H9 (cell line): ENCODE data around the gene KRTAP19-7. TPM values are rescaled to one million over a fixed set of nuclear protein-coding genes. Genes with fewer than 3 reads are reported as not detected.

ENCODE experiments used
- DNase-seq: peaks from one replicate; pipeline ENCODE4 v3.0.0-alpha.2; 2017
- H2AFZ ChIP-seq: one replicate; pipeline ENCODE4 v1.6.1; 2013; ENCODE audit warnings: mild to moderate bottlenecking, low read length, control low read depth, moderate library complexity
- H2AK5ac ChIP-seq: 2 replicates; pipeline ENCODE4 v1.6.1; 2013; ENCODE audit warnings: low read length, control low read depth, mixed read lengths; ENCODE audit not compliant: insufficient read length
- H2BK120ac ChIP-seq: one replicate; pipeline ENCODE4 v1.6.1; 2013; ENCODE audit warnings: low read depth, mild to moderate bottlenecking, low read length, control low read depth, inconsistent platforms; ENCODE audit not compliant: poor library complexity, severe bottlenecking
- H2BK12ac ChIP-seq: 2 replicates; pipeline ENCODE4 v1.6.1; 2013; ENCODE audit warnings: low read length, control low read depth, mixed read lengths, low read depth; ENCODE audit not compliant: insufficient read length
- H2BK15ac ChIP-seq: 2 replicates; pipeline ENCODE4 v1.6.1; 2013; ENCODE audit warnings: low read depth, low read length, control low read depth
- H2BK20ac ChIP-seq: one replicate; pipeline ENCODE4 v1.6.1; 2013; ENCODE audit warnings: low read depth, mild to moderate bottlenecking, low read length, control low read depth, inconsistent platforms; ENCODE audit not compliant: poor library complexity, severe bottlenecking
- H2BK5ac ChIP-seq: 2 replicates; pipeline ENCODE4 v1.6.1; 2013; ENCODE audit warnings: low read length, control low read depth, mixed read lengths; ENCODE audit not compliant: insufficient read length
- H3K14ac ChIP-seq: 2 replicates; pipeline ENCODE4 v1.6.1; 2013; ENCODE audit warnings: low read length, control low read depth; ENCODE audit not compliant: insufficient read depth
- H3K18ac ChIP-seq: 2 replicates; pipeline ENCODE4 v1.6.1; 2013; ENCODE audit warnings: low read depth, mild to moderate bottlenecking, mixed read lengths, low read length, control low read depth; ENCODE audit not compliant: insufficient read length
- H3K23ac ChIP-seq: 2 replicates; pipeline ENCODE4 v1.6.1; 2013; ENCODE audit warnings: low read length, control low read depth, mixed read lengths, low read depth; ENCODE audit not compliant: insufficient read length
- H3K23me2 ChIP-seq: 2 replicates; pipeline ENCODE4 v1.6.1; 2013; ENCODE audit warnings: low read depth, mild to moderate bottlenecking, mixed read lengths, low read length, control low read depth; ENCODE audit not compliant: insufficient read length, poor library complexity, severe bottlenecking
- H3K27ac ChIP-seq: 2 replicates; pipeline ENCODE4 v1.5.1; 2013; ENCODE audit warnings: low read length, control low read depth, mixed read lengths, low read depth; ENCODE audit not compliant: insufficient read length
- H3K27me3 ChIP-seq: 2 replicates; pipeline ENCODE4 v1.6.1; 2013; ENCODE audit warnings: low read length, control low read depth, inconsistent platforms; ENCODE audit not compliant: insufficient read depth
- H3K4ac ChIP-seq: 2 replicates; pipeline ENCODE4 v1.6.1; 2013; ENCODE audit warnings: low read depth, mild to moderate bottlenecking, control low read depth, inconsistent platforms, low read length, moderate library complexity
- H3K4me1 ChIP-seq: 2 replicates; pipeline ENCODE4 v1.6.1; 2013; ENCODE audit warnings: low read length, control low read depth, inconsistent platforms; ENCODE audit not compliant: insufficient read depth
- H3K4me2 ChIP-seq: 2 replicates; pipeline ENCODE4 v1.6.1; 2013; ENCODE audit warnings: low read length, control low read depth, mixed read lengths; ENCODE audit not compliant: insufficient read length, insufficient read depth
- H3K56ac ChIP-seq: 2 replicates; pipeline ENCODE4 v1.6.1; 2013; ENCODE audit warnings: low read depth, mild to moderate bottlenecking, mixed read lengths, low read length, control low read depth; ENCODE audit not compliant: insufficient read length
- H3K79me1 ChIP-seq: 2 replicates; pipeline ENCODE4 v1.6.1; 2013; ENCODE audit warnings: low read depth, mild to moderate bottlenecking, moderate library complexity, low read length, control low read depth, inconsistent platforms; ENCODE audit not compliant: insufficient read depth, poor library complexity, severe bottlenecking
- H3K79me2 ChIP-seq: 2 replicates; pipeline ENCODE4 v1.6.1; 2013; ENCODE audit warnings: low read length, control low read depth, inconsistent platforms; ENCODE audit not compliant: insufficient read depth
- H3K9ac ChIP-seq: 2 replicates; pipeline ENCODE4 v1.6.1; 2013; ENCODE audit warnings: low read length, control low read depth, mixed read lengths; ENCODE audit not compliant: insufficient read length; ENCODE audit errors: extremely low read depth
- H3K9me3 ChIP-seq: one replicate; pipeline ENCODE4 v1.6.1; 2013; ENCODE audit warnings: low read depth, low read length, inconsistent platforms; ENCODE audit not compliant: control insufficient read depth
- H3T11ph ChIP-seq: one replicate; pipeline ENCODE4 v1.6.1; 2013; ENCODE audit warnings: mild to moderate bottlenecking, low read length, control low read depth, inconsistent platforms
- H4K20me1 ChIP-seq: one replicate; pipeline ENCODE4 v1.6.1; 2013; ENCODE audit not compliant: control insufficient read depth, insufficient read length, insufficient read depth
- H4K5ac ChIP-seq: 2 replicates; pipeline ENCODE4 v1.6.1; 2013; ENCODE audit warnings: low read depth, mild to moderate bottlenecking, mixed read lengths, low read length, control low read depth; ENCODE audit not compliant: insufficient read length
- H4K8ac ChIP-seq: replicated peaks from 2 replicates; pipeline ENCODE4 v1.6.1; 2013; ENCODE audit warnings: low read length, control low read depth, mixed read lengths, low read depth; ENCODE audit not compliant: insufficient read length
- H4K91ac ChIP-seq: 2 replicates; pipeline ENCODE4 v1.6.1; 2013; ENCODE audit warnings: low read depth, mild to moderate bottlenecking, moderate library complexity, mixed read lengths, low read length, control low read depth; ENCODE audit not compliant: insufficient read length
- H3K27ac Mint-ChIP-seq, 3 experiments: 2 replicates in 2 of 3; 3 replicates in 1 of 3; pipeline ENCODE4 v1.8.0; 2020 to 2021; ENCODE audit warnings: mixed read lengths in 3 of 3, mild to moderate bottlenecking in 1 of 3, moderate library complexity in 1 of 3
- H3K27me3 Mint-ChIP-seq: 2 replicates; pipeline ENCODE4 v1.8.0; 2021; ENCODE audit warnings: low read depth, mild to moderate bottlenecking, moderate library complexity, mixed read lengths
- H3K36me3 Mint-ChIP-seq, 3 experiments: 2 replicates in 2 of 3; 3 replicates in 1 of 3; pipeline ENCODE4 v1.8.0; 2020 to 2021; ENCODE audit warnings: low read depth in 3 of 3, mixed read lengths in 3 of 3; ENCODE audit not compliant: insufficient read depth in 1 of 3
- H3K4me1 Mint-ChIP-seq, 2 experiments: 2 replicates each; pipeline ENCODE4 v1.8.0; 2020; ENCODE audit warnings: mixed read lengths in 2 of 2
- H3K4me3 Mint-ChIP-seq, 2 experiments: 2 replicates in 1 of 2; 3 replicates in 1 of 2; pipeline ENCODE4 v1.8.0; 2020 to 2021; ENCODE audit warnings: mild to moderate bottlenecking in 2 of 2, mixed read lengths in 2 of 2, moderate library complexity in 1 of 2
- H3K9me3 Mint-ChIP-seq, 2 experiments: 2 replicates in 1 of 2; 3 replicates in 1 of 2; pipeline ENCODE4 v1.8.0; 2020; ENCODE audit warnings: mild to moderate bottlenecking in 2 of 2, mixed read lengths in 2 of 2, moderate library complexity in 1 of 2
- WGBS: extraction: QIAGEN DNeasy Blood & Tissue Kit; methylation state at CpG from one replicate; pipeline ENCODE4 v1.1.7; 2013; ENCODE audit warnings: missing lambda C conversion rate, low lambda C conversion rate, mixed read lengths; ENCODE audit not compliant: insufficient read length; ENCODE audit errors: extremely low coverage; 5-methylcytosine and 5-hydroxymethylcytosine counted together
- long read RNA-seq: library from polyadenylated mRNA; unstranded; transcript quantifications from one replicate; pipeline ENCODE4 v2.0.0, GENCODE V29; 2020
- total RNA-seq: library from RNA; stranded (reverse); gene quantifications from 2 replicates; pipeline ENCODE4 v1.2.1, GENCODE V29; 2021
- TF ChIP-seq, protein P1 (sequence below): fragments of 200-600 bp; sonication (generic); conservative IDR thresholded peaks from 3 replicates; pipeline ENCODE4 v1.8.0; 2021; ENCODE audit warnings: antibody characterized with exemption, mild to moderate bottlenecking

KRTAP19-7 gene, protein sequence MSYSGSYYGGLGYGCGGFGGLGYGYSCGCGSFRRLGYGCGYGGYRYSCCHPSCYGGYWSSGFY
- total RNA-seq = not detected in 2 replicates
- long read RNA-seq = 0 reads

DNA sequence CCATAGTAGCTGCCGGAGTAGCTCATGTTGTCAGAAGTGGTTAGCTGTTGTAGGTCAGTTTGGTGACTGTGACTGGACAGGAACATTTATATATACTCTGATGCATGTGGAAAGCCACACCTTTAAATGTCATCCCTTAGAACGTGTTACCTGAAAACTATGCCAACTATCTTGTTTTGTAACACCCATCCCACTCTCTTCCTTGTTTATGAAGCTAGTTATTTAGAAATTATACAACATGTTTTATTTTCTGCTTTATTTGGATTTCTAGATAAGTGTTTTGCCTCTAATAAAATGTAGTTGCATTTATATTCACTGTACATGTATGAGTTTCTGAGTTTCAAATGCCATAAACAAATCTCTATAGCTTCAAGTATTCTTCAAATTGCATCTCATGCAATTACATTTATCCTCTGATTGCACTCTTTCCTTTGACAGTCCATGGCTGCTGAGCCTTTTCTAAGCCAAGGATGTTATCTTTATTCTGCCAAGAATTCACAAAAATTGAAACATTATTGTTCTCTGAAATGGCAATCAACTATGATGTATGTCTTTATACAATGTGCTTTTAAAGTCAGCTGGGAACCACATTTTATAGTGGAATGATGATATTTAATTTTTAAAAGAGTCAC is at the start of gene KRTAP19-7:
KRTAP19-7 (minus strand) TSS at position 51 of the 632 bp plus-strand sequence; CDS start at position 26, 25 bp downstream.
- Histone ChIP-seq H3K79me1 (no peaks in the 10 kb centered on the region), H3K4me1 (no peaks in the 10 kb centered on the region), H2AK5ac (no peak within 1 kb of the TSS), H3K27me3 (no peaks in the 10 kb centered on the region), H3T11ph (no peak within 1 kb of the TSS), H4K20me1 (no peaks in the 10 kb centered on the region), H2AFZ (no peak within 1 kb of the TSS), H2BK120ac (no peak within 1 kb of the TSS), H3K9ac (no peak within 1 kb of the TSS), H3K23me2 (no peaks in the 10 kb centered on the region), H4K91ac (no peak within 1 kb of the TSS), H2BK12ac (no peak within 1 kb of the TSS), H3K18ac (no peak within 1 kb of the TSS), H2BK5ac (no peak within 1 kb of the TSS), H3K14ac (no peak within 1 kb of the TSS), H3K4ac (no peak within 1 kb of the TSS), H3K23ac (no peak within 1 kb of the TSS), H3K27ac (no peak within 1 kb of the TSS), H3K56ac (no peak within 1 kb of the TSS), H4K5ac (no peak within 1 kb of the TSS), H3K4me2 (no peak within 1 kb of the TSS), H3K9me3 (no peaks in the 10 kb centered on the region), H2BK15ac (no peak within 1 kb of the TSS), H2BK20ac (no peak within 1 kb of the TSS), H4K8ac (no peak within 1 kb of the TSS), H3K79me2 (no peaks in the 10 kb centered on the region)
- TF ChIP-seq, protein P1, sequence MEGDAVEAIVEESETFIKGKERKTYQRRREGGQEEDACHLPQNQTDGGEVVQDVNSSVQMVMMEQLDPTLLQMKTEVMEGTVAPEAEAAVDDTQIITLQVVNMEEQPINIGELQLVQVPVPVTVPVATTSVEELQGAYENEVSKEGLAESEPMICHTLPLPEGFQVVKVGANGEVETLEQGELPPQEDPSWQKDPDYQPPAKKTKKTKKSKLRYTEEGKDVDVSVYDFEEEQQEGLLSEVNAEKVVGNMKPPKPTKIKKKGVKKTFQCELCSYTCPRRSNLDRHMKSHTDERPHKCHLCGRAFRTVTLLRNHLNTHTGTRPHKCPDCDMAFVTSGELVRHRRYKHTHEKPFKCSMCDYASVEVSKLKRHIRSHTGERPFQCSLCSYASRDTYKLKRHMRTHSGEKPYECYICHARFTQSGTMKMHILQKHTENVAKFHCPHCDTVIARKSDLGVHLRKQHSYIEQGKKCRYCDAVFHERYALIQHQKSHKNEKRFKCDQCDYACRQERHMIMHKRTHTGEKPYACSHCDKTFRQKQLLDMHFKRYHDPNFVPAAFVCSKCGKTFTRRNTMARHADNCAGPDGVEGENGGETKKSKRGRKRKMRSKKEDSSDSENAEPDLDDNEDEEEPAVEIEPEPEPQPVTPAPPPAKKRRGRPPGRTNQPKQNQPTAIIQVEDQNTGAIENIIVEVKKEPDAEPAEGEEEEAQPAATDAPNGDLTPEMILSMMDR = no peak
- WGBS = no CpG with 5 or more reads among the region's 2 CpGs
- no peaks in the 10 kb centered on the region for H3K27me3 Mint-ChIP-seq
- no peak for DNase-seq
- H3K27ac Mint-ChIP-seq = no peak within 1 kb of the TSS
- peaks cover 5 to 19% of the 10 kb centered on the region in 2 experiments; a peak in 4 of 5 replicates for H3K9me3 Mint-ChIP-seq
- no peak within 1 kb of the TSS; a peak in 1 of 5 replicates for H3K4me3 Mint-ChIP-seq
- no peaks in the 10 kb centered on the region for H3K4me1 Mint-ChIP-seq
- peaks cover 0 to 9% (median 0%) of the 10 kb centered on the region in 3 experiments; a peak in 2 of 7 replicates for H3K36me3 Mint-ChIP-seq
